Measurements from ENCODE around the gene ZNF598.

The ZNF598 gene

DNA sequence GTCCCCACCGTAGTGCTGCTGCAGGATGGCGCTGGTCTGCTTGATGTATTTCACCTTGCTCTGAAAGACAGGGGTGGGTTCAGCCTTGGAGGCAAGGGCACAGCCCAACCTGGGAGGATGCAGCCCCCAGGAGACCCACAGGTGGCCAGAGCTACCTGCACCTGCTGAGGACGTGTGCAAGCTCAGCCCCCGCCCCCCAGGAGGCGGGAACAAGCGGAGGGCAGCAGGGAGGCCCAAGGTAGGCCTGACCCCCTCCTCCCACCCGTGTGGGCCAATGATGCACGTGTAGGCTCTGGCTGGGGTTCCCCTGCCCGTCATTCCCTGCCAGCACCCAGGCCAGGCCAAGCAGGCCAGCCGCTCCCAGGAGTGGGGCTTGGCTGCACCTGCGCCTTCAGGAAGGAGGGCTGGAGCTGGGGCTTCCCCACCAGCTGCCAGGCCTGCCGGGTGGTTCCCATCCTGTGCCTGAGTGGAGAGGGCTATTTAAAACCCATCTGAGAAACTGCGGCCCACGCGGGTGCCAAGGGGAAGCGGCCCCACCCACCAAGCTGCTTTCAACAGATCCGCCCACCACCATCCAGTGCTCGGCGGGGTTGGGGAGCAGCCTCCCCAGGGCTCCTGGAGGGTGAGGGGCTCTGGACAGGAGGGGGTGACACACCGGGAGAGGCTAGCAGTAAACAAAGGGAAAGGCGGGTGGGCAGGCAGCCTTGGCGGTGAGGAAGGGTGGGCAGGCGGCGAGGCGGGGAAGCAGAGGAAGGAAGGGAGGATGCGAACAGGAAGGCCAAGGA is 34.2 kb upstream of the ZNF598 start:
- H3K36me3 Mint-ChIP-seq: no peaks in the 10 kb centered on the region
- H3K9me3 Mint-ChIP-seq: no peaks in the 10 kb centered on the region
- H3K4me1 Mint-ChIP-seq: peaks cover 15% of the 10 kb centered on the region
- H3K27ac Mint-ChIP-seq: no peak overlapping the region
- H3K27me3 Mint-ChIP-seq: no peaks in the 10 kb centered on the region
- H3K4me3 Mint-ChIP-seq: no peak overlapping the region

DNA sequence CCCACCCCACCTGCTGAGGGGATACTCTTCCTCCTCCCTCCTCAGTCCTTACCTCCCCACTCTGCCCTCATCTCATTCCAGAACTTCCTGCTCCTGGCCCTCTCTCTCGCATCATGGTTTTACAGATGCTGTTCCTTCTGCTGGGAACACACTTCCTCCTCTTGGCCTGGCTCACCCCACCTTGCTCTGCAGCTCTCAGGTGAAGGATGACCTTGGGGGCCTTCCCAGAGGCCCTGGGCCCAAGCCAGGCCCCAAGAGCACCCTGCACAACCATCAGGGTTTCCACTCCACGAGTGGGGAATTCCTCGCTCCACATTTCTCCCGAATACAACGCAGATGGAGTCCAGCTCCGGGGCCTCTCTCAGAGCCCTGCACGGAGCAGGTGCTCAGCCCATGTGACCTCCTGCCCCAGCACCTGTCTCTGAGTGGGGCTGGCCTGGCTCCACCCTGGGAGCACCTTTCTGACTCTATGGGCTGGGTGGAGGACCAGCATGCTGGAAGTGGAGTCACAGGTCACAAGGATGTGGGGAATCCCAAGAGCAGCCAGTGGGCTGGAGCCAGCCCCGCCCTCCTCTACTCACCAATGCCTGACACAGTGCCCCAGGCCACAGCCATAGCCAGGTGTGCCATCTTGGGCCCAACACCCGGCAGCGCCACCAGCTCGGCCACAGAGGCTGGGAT is 33.5 kb upstream of the ZNF598 start:
- Mint-ChIP-seq H3K36me3 (no peaks in the 10 kb centered on the region), H3K9me3 (no peaks in the 10 kb centered on the region), H3K27ac (no peak overlapping the region), H3K4me1 (peaks cover 9% of the 10 kb centered on the region), H3K4me3 (no peak overlapping the region), H3K27me3 (no peaks in the 10 kb centered on the region)

DNA sequence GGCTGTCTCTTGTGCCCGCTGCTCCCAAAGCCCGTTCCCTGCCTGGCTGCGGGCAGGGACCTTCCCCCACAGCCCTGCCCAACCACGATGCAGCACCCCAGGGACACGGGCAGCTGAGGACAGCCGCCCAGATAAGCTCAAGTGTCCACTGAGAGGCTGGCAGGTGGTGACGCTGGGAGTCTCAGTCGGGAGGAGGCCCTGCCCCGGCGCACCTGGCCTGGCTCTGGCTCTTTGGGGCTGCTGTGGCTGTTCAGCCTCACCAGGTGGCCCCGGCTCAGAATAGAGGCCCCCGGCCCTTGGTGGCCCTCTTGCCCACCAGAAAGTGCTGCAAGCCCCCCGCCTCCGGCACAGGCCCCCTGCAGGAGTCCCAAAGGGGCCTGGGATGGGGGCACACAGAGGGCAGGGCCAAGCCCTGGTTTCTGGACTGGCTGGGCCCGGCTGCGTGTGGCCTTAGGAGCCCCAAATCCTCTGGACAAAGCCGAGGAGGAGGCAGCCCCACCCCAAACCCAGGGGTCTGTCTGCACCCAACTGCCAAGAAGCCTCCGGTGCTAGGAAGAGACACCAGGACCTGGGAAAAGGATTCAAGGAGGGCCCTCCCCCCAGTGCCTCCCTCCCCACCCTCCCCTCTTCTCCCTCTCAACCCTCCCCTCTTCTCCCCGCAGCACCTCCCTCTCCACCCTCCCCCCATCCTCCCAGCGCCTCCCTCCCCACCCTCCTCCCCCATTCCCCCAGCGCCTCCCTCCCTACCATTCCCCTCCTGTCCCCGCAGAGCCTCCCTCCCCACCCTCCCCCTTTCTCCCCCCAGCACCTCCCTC is 32.8 kb upstream of the ZNF598 start:
- Mint-ChIP-seq H3K9me3 (no peaks in the 10 kb centered on the region), H3K27ac (no peak overlapping the region), H3K4me3 (no peak overlapping the region), H3K4me1 (peaks cover 9% of the 10 kb centered on the region), H3K36me3 (no peaks in the 10 kb centered on the region), H3K27me3 (no peaks in the 10 kb centered on the region)

DNA sequence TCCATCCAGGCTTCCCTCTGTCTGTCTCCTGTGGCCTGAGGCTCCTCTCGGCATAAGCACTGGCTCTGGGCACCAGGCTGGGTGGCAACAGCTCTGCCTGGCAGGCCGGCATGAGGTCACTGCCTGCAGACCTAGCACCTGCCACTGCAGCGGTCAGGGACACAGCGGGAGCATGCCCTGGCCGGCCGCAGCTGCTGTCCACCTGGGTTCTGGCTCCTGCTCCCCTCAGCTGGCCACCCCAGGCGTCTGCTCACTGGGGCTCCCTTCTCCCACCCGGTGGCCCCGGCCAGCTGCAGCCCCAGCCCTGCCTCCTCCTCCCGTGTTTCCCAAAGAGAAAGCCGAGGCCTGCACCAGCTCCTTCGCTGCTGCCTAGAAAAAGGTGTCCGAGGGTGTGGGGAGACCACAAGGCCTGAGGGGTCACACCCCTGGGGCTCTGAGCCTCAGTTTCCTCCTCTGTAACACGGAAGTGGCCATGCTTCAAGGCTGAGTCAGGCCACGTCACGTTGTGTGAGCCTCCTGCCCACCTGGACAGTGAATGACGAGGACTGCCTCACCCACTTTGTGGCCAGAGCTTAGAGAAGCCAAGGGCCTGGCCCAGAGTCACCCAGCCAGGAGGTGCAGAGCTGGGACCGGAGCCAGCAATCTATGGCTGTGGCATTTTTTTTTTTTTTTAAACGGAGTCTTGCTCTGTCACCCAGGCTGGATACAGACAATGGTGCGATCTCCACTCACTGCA is 31.3 kb upstream of the ZNF598 start:
- no peaks in the 10 kb centered on the region for H3K4me1 Mint-ChIP-seq

DNA sequence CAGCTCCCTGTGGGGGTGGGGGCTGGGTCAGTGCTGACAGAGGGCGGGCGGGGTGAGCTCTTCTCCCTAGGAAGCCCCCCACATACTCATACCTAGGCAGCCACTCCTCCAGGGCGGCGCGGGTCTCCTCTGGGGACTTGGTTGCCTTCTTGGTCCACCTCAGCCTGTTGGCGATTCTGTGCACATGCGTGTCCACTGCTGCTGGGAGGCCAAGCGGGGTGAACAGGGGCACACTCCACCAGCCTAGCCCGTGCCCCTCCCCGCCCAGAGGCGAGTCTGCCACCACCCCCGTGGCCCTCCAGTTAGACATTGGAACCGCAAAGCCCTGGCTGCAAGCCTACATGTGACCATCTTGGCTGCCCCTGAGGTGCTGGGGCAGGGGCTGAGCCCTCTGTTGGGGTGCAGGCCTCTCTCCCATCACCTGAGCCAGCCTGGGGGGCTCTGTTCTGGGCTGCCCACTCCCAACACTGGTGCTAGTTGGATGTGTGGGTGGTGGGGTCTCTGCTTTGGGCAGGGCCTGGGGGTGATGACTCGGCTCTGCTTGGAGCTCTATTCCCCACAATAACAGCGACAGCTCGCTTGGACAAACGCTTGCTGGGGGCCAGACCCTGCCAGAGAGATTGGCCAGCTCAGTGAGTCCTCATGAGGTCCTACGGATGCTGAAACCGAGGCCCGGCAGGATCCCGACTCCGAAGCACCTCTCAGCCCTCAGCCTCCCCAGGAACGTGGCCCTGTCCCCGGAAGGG is 30.6 kb upstream of the ZNF598 start:
- no peaks in the 10 kb centered on the region for H3K27me3 Mint-ChIP-seq
- H3K9me3 Mint-ChIP-seq: no peaks in the 10 kb centered on the region
- no peaks in the 10 kb centered on the region for H3K4me1 Mint-ChIP-seq

More for the DNA sequence above, 31.3 kb upstream of the ZNF598 start:
- Mint-ChIP-seq H3K9me3 (no peaks in the 10 kb centered on the region), H3K27me3 (no peaks in the 10 kb centered on the region), H3K4me3 (no peak overlapping the region), H3K36me3 (no peaks in the 10 kb centered on the region), H3K27ac (no peak overlapping the region)

DNA sequence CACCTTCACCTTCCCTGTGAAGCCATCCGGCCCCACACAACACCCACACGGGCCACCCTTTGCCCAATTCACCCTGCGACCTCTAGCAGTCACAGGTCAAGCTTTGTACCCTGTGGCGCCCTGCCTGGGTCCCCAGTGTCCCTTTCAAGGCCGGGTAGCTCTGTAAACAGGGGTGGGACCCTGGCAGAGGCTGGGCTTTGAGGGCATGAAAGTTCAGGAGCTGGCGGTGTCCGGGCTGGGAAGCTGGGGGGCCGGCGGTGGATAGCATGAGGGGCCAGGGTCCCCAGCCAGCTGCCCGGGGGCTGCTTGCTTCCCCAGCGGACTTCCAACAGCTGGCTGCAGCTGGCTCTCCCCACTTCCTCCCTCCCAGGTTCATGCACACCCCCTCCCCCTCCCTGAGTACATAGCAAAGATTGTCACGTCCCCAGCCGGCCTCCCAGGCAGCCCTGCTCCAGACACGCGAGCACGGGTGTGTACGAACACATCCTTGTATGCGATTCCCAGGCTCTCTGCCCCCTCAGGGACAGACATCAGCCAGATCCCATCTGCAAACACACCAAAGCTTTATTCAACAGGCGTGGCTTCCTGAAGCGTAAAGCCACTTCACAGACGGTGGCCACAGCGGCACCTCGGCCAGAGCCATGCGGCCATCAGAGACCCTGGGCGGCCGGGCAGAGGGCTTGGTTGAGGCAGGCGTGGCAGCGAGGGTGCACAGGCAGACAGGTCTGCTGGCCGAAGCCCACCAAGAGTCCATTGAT is 29.8 kb upstream of the ZNF598 start:
- Mint-ChIP-seq H3K4me1 (no peaks in the 10 kb centered on the region), H3K36me3 (no peaks in the 10 kb centered on the region), H3K27ac (no peak overlapping the region), H3K4me3 (no peak overlapping the region), H3K27me3 (no peaks in the 10 kb centered on the region), H3K9me3 (no peaks in the 10 kb centered on the region)

More for the DNA sequence above, 30.6 kb upstream of the ZNF598 start:
- Mint-ChIP-seq H3K4me3 (no peak overlapping the region), H3K36me3 (no peaks in the 10 kb centered on the region), H3K27ac (no peak overlapping the region)

GRCh38 chr16:2038382-2039231 is 29.0 kb upstream of the ZNF598 start:
- no peaks in the 10 kb centered on the region for H3K9me3 Mint-ChIP-seq
- H3K36me3 Mint-ChIP-seq: no peaks in the 10 kb centered on the region
- no peaks in the 10 kb centered on the region for H3K27me3 Mint-ChIP-seq
- no peak overlapping the region for H3K4me3 Mint-ChIP-seq
- no peak overlapping the region for H3K27ac Mint-ChIP-seq
- no peaks in the 10 kb centered on the region for H3K4me1 Mint-ChIP-seq

DNA sequence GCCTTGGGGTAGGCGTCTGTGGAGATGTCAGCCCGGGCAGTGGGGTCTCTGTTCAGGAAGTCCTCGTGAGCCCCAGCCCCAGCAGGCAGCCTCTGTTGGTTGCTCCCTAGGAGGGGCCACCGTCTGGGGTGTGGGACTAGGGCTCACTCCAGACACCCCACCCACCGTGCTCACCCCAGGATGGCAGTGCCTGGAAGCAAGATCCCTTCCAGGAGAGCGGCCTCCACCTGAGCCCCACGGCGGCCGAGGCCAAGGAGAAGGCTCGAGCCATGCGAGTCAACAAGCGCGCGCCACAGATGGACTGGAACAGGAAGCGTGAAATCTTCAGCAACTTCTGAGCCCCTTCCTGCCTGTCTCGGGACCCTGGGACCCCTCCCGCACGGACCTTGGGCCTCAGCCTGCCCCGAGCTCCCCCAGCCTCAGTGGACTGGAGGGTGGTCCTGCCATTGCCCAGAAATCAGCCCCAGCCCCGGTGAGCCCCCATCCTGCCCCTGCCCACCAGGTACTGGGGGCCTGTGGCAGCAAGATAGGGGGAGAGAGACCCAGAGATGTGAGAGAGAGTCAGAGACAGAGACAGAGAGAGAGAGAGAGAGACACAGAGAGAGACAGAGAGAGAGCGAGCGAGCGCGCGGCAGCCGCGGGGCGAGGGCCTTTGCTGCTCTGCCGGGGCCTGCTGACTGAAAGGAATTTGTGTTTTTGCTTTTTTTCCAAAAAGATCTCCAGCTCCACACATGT is 28.2 kb upstream of the ZNF598 start:
- H3K27me3 Mint-ChIP-seq: no peaks in the 10 kb centered on the region
- H3K27ac Mint-ChIP-seq: no peak overlapping the region
- H3K4me3 Mint-ChIP-seq: no peak overlapping the region
- H3K36me3 Mint-ChIP-seq: no peaks in the 10 kb centered on the region
- H3K4me1 Mint-ChIP-seq: no peaks in the 10 kb centered on the region
- H3K9me3 Mint-ChIP-seq: no peaks in the 10 kb centered on the region

DNA sequence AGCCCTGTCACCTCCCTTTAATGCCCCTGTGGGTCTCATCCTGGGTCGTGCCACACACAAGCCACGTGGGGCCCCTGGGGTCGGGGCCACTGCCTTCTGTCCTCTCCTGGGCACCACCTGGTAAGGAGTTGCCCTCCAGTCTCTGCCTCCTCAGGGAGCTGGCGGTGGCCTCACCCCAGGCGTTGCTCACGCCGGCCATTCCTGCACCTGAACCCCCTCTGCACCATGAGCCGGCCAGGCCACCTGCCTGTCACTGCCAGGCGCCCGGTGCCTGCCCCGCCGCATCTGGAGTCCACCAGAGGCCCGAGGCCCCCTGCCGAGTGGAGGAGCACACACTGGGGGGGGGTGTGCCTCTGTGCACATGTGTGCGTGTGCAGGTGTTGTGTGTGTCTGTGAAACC is 27.5 kb upstream of the ZNF598 start:
- Mint-ChIP-seq H3K27ac (no peak overlapping the region), H3K4me3 (no peak overlapping the region), H3K4me1 (no peaks in the 10 kb centered on the region), H3K27me3 (no peaks in the 10 kb centered on the region), H3K36me3 (no peaks in the 10 kb centered on the region), H3K9me3 (no peaks in the 10 kb centered on the region)

DNA sequence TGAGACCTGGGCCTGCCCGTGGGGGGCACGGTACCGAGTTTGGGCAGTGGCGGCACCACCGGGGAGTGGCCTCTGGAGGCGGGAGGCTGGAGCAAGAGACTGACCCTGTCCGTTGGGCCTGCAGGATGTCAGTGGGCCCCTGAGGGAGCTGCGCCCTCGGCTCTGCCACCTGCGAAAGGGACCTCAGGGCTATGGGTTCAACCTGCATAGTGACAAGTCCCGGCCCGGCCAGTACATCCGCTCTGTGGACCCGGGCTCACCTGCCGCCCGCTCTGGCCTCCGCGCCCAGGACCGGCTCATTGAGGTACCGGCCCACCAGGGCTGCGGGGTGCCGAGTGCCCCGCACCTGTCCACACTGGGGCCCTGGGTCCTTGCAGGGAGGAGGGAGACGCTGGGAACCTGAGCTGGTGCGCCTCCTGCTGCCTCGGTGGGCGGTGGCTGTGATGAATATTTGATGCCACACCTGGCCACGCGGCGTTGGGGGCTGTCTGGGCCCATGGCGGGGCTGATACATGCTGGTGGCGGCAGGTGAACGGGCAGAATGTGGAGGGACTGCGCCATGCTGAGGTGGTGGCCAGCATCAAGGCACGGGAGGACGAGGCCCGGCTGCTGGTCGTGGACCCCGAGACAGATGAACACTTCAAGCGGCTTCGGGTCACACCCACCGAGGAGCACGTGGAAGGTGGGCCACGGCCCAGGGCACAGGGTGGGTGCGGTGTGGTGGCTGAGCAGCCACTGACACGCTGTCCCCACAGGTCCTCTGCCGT is 26.8 kb upstream of the ZNF598 start:
- Mint-ChIP-seq H3K27me3 (no peaks in the 10 kb centered on the region), H3K27ac (no peak overlapping the region), H3K4me3 (no peak overlapping the region), H3K9me3 (no peaks in the 10 kb centered on the region), H3K4me1 (no peaks in the 10 kb centered on the region), H3K36me3 (no peaks in the 10 kb centered on the region)

GRCh38 chr16:2035431-2036199 is 26.0 kb upstream of the ZNF598 start:
- no peaks in the 10 kb centered on the region for H3K4me1 Mint-ChIP-seq
- no peak overlapping the region for H3K4me3 Mint-ChIP-seq
- no peaks in the 10 kb centered on the region for H3K36me3 Mint-ChIP-seq
- H3K9me3 Mint-ChIP-seq: no peaks in the 10 kb centered on the region
- H3K27ac Mint-ChIP-seq: no peak overlapping the region
- H3K27me3 Mint-ChIP-seq: no peaks in the 10 kb centered on the region
